GM13977 (cell line): Measurements from ENCODE around the gene OR10AD1.

ENCODE experiments used
- DNase-seq: peaks from one replicate; pipeline ENCODE4 v3.0.0; 2012; ENCODE audit warnings: low spot score
- in situ Hi-C: fragments of 300-500 bp; cut with MboI; formaldehyde crosslinking; loops from one replicate; pipeline ENCODE4 v1.12.0; 2022; ENCODE audit warnings: low sequenced_read_pairs, low pct_unique_long_range_greater_than_20kb, mixed read lengths, inconsistent platforms; ENCODE audit not compliant: unreplicated experiment
- TF ChIP-seq, protein P1 (sequence below): IDR thresholded peaks from 2 replicates; pipeline ENCODE4 v1.5.1; 2012; ENCODE audit warnings: mild to moderate bottlenecking, control low read depth; ENCODE audit not compliant: insufficient read depth; ENCODE audit errors: extremely low read depth, missing control alignments

OR10AD1 gene

DNA sequence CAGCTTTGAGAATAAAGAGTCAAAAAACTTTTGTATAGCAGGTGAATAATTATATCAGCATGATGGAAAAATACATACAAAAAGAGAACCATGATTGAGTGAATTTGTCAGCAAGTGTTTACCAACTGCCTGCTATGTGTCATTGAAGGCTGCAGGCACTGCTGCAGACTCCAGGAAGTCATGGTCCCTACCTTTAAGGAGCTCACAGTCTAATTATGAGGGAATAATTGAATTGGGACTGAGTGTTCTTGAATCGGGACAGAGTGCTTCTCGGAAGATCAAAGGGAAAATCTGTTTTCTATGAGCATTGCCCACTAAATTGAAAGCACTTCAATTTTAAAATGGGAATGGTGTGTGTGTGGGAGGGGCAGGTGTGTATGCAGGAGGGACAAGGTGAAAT lies 9.5 kb downstream of the OR10AD1 start:
- in situ Hi-C loops: loop anchor here (25.0 kb wide), 1 partner anchor 419 kb away; no protein-coding TSS in a partner anchor
- no peak for DNase-seq
- TF ChIP-seq, protein P1, sequence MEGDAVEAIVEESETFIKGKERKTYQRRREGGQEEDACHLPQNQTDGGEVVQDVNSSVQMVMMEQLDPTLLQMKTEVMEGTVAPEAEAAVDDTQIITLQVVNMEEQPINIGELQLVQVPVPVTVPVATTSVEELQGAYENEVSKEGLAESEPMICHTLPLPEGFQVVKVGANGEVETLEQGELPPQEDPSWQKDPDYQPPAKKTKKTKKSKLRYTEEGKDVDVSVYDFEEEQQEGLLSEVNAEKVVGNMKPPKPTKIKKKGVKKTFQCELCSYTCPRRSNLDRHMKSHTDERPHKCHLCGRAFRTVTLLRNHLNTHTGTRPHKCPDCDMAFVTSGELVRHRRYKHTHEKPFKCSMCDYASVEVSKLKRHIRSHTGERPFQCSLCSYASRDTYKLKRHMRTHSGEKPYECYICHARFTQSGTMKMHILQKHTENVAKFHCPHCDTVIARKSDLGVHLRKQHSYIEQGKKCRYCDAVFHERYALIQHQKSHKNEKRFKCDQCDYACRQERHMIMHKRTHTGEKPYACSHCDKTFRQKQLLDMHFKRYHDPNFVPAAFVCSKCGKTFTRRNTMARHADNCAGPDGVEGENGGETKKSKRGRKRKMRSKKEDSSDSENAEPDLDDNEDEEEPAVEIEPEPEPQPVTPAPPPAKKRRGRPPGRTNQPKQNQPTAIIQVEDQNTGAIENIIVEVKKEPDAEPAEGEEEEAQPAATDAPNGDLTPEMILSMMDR: no peak

DNA sequence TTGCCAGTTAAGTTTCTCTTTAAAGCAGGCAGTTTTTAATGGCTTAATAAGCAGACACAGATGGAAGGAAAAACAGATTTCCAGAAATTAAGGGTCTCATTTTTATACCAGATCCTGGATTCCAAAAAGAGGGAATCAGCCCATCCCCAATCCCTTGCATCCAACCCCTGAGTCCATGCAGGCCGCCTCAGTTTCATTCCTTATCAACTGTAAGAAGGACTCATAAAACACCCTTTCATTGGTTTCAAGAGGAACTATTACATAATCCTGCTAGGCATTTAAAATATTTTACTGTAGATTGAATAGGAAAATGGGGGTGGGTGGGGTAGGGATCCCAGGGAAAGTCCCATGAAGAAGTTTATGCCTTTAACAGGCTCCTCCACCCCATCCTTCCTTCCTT lies 10.2 kb downstream of the OR10AD1 start:
- no peak for DNase-seq

DNA sequence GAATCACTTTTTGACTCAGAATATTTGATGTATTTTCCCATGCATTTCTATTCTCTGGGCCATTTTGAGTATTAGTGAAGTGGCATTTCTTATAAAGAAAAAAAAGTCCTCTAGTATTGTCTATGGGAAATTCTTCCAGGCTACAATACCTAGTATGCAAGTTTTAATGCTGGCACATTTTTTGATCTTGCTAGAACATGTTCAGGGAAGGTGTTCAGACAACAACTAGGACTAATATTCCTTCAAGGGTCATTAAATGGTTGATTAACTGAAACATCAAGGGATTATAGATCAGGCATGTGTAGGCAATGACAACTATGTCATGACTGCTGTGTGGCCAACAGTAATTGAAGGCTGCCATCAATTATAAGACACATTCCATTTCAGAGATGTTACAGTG lies 12.0 kb downstream of the OR10AD1 start:
- in situ Hi-C loops: loop anchor here (25.0 kb wide), 1 partner anchor 421 kb away; no protein-coding TSS in a partner anchor
- TF ChIP-seq, protein P1: no peak

More for the DNA sequence above, 10.2 kb downstream of the OR10AD1 start:
- TF ChIP-seq, protein P1: no peak
- in situ Hi-C loops: loop anchor here (25.0 kb wide), 1 partner anchor 419 kb away; no protein-coding TSS in a partner anchor

DNA sequence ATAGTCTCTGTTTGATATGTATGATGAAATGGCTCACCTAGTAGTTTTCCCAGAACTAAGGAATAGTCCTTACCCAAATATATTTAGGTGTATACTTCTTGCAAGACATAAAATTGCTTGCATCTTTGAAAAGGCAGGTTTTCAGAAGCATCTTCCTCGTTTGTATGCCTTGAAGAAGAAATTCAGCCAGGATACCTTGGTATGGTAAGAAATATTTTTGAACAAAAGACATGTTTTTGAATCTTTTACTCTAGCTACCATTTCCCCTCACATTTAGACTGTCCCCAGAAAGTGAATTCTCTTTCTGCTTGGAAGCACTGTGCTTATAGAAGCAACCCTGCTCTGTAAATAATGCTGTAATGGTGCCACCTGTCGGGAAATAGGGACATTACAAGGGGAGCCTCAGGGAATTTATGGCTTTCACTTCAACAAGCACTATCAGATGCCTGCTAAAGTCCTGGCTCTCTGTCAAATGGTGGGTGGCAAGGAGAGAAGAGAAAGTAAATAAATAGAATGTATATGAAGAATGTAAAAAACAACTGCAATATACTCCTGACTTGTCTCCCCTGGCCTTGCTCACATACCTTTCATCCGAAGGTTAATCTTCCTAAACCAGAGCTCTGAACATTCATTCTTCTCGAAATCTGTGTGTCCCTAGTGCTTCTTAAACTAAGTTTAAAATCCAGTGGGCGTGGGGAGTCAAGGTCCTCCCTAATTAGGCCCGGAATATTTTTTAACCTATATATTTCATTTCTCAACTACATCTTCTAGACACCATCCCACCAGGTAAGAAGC lies 13.6 kb downstream of the OR10AD1 start:
- in situ Hi-C loops: loop anchor here (25.0 kb wide), 1 partner anchor 423 kb away; no protein-coding TSS in a partner anchor
- DNase-seq: peak; percentile 63
- TF ChIP-seq, protein P1: peak; percentile 84

More for the DNA sequence above, 12.0 kb downstream of the OR10AD1 start:
- DNase-seq: no peak

DNA sequence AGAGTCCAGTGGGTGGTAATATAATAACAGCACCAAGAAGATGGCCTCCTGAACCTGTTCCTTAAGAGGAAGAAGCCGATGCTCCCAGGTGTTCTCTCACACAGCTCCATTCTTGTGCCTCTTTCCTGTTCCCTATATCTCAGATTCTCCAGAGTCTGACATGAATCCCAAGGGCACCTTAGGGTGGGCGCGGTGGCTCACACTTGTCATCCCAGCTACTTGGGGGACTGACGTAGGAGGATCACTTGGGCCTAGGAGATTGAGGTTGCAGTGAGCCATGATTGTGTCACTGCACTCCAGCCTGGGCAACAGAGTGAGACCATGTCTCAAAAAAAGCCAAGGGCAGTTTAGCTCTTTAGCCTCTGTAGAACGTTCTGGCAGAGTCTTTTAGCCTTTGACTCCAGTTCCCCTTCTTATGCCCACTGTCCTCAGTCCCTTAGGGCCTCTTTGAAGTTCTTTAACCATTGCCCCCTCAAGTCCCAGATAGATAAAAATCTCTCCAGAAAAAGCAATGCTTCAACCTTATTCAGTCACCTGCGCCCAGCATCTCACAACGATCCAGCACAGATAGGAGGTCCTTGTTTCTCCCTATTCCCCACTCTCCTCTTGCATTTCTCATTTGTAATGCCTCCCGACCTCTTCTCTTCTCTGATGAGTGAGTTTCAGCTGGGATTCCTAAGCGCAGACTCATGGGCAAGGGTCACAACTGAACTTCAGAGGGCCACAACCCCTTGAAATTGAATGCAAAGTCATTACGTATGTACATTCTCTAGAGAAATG lies 15.0 kb downstream of the OR10AD1 start:
- in situ Hi-C loops: loop anchor here (25.0 kb wide), 1 partner anchor 424 kb away; no protein-coding TSS in a partner anchor
- TF ChIP-seq, protein P1: no peak
- no peak for DNase-seq

DNA sequence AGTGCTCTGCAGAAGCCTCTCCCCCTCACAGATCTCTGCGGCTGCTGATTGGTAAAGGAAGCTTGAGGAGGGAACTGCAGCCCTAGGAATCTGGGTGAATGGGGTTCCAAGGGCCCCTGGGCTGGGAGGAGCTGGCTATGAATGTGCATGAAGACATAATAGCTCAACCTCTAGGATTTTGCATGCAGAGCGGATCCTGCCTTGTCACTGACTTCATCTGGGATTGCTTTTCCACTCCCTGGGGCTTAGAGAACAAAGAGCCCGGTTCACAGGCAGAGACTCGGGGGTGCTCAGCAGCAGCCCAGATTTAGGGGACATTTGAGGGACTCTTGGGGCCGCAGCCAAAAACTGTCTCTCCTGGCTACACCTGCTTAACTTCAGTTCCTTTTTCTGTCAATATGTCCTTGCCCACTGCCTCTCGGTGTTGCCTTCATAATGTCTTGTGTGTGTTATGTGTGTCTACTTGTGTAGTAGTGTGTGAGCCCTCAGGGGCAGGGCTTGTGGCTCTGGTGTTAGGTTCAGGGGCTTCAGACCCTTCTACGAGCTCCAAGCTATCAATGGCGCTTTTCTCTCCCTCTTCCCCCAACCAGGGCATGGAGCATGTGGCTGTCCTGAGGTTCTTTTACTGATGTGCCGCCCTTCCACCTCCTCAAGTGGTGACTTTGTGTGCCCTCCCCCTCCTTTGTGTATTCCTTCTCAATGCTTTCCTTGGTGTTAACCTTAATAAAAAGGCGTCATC lies 17.7 kb downstream of the OR10AD1 start:
- DNase-seq: peak; percentile 30
- TF ChIP-seq, protein P1: no peak
- in situ Hi-C loops: loop anchor here (25.0 kb wide), 1 partner anchor 427 kb away; no protein-coding TSS in a partner anchor
